Activated CD4-positive, alpha-beta T cell treated with anti-CD3 and anti-CD28 coated beads for 24 hours (primary cell): ENCODE results near the gene SLC35F3.

Source experiments
- DNase-seq, 2 donors: peaks; one replicate each; pipeline ENCODE4 v3.0.0-alpha.2; 2020; ENCODE audit warnings: low read depth in 2 of 2

The SLC35F3 gene

GRCh38 chr1:233912447-233912846 lies 8.0 kb downstream of the SLC35F3 start:
- DNase-seq = no peak

DNA sequence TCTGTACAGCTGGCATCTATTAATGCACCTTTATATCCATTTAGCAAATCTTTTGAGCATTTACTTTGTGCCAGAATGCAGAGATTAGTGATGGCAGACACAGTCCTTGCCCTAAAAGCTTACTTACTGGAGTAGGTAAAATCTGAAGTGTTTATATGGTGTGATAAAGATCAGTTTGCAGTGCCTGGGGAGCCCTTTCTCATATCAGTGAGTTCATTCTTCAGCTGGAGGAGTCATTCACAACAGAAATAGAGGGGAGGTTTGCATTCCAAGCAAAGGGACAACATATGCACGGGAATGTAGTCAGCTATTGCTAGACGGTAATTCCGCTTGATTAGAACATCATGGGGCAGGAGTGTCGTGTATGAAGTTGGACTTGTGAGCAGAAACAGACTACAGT lies 8.4 kb downstream of the SLC35F3 start:
- no peak for DNase-seq

DNA sequence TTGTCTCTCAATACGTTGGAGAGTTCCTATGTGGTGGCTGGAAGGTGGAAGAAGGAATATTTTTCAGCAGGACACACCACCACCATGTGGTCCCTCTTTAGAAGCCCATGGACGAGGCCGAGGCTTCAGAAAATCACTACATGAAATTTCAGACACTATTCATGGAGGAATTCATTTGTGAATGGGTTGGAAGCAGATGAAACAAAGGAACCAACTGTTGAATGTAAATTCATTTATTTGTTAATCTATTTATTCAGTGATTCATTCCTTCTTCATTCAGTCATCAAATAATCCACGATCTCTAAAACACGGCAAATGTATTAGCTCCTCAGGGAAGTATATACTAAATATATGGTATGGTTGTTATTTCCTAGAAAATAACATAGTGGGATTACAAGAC lies 12.2 kb downstream of the SLC35F3 start:
- no peak for DNase-seq

- no peak for DNase-seq
These were observed 15.3 kb downstream of the SLC35F3 start for GRCh38 chr1:233919786-233920185.

DNA sequence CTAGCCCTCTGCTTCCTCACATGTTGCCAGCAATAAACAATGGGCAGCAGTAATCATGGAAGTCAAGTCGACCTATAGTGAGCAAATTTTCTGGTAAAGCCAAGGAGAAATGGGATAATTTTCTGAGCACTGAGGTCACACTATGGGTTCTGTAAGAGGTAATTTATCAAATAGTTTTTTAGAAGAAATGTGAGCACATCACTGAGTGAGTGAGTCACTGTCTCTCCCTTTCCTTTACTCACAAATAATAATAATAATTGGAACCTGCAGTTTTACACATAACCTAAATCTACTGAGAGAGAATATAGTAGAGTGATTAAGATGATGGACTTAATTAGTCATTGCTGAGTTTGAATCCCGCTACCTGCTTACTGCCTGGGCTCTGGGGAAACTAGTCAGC lies 23.6 kb downstream of the SLC35F3 start:
- no peak for DNase-seq

- DNase-seq = no peak
These were observed 28.9 kb downstream of the SLC35F3 start for GRCh38 chr1:233933339-233933738.

GRCh38 chr1:233935297-233935868 lies 30.9 kb downstream of the SLC35F3 start:
- DNase-seq = no peak

GRCh38 chr1:233936422-233936821 lies 31.9 kb downstream of the SLC35F3 start:
- DNase-seq = no peak

DNA sequence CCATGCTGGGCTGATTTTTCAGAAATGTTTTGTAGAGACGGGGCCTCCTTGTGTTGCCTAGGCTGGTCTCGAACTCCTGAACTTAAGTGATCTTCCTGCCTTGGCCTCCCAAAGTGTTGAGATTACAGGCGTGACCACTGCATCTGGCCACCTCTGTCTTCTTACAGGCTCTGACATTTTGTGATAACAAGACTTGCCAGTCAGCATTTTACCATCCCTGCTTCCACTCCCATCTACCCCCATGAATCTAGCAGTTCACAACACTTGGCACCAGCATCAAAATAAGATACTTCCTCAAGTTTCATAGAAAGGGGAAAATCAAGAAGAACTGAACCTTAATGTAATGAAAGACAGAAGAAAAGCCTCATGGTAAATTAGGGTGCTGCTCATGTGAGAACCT lies 32.4 kb downstream of the SLC35F3 start:
- DNase-seq = no peak

DNA sequence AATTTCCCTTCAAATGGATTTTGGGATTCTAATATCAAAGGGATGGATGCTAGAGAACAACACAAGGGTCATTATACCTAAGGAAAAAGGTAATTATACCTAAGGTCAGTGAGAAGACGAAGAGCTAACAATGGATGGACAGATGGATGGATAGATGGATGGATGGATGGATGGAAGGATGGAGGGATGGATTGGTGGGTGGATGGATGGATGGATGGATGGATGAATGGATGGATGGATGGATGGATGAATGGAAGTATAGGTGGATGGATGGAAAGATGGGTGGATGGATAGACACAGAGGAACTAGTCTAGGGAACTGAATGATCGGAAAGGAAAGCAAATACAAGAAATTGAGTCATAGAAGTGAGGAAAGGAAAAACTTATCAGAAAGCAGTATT lies 34.0 kb downstream of the SLC35F3 start:
- no peak for DNase-seq

DNA sequence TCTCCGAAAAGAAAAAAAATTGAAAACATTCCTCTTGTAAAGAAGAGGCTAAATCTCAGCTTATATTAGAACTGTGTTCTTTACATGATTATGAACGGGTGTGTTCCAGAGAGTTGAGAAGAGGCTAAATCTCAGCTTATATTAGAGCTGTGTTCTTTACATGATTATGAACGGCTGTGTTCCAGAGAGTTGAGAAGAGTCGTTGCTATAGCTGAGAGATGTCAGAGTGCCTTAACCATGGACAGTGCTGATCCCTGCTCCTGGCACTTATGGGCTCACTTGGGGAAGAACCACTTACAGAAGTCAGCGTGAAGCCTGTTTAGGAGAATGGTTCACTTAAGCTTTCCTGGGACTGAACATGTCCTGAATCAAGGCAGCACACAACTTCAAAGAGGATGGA lies 35.0 kb downstream of the SLC35F3 start:
- no peak for DNase-seq

DNA sequence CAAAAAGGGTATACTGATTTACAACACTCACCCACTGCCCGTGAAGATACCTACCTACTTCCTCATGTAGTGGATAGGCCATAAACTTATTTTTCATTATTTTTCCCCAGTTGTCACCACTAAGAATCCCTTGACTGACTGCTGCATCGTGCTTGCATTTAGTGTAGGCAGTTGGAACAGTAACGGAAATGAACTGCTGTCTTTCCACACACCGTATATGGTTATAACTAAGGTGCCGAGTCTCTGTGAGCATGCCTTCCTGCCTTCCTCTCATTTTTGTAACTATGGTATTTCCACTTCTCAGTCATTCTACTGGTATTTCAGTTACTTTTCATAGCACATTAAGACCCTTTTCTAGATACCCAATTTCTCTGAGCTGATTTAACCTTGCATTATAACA lies 36.4 kb downstream of the SLC35F3 start:
- no peak for DNase-seq

DNA sequence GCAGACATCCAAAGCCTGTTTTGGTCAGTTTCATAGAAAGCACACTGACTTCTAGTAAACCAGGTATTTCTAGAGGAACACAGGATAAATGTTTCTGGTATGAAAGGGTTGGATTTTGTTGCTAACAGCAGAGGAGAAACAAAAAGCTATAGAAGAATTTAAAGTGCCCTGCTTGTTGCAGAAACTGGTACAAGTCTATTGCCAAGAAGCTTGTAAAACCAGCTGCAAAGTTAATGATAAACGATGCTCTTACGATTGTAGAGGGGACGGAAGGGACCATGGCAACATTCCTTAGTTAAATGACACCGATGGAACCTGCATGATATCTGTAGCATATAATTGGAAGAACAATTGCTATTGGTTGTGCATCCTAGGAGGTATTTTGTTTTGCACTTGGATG lies 40.1 kb downstream of the SLC35F3 start:
- no peak for DNase-seq

GRCh38 chr1:233945573-233945972 lies 41.1 kb downstream of the SLC35F3 start:
- DNase-seq = no peak

- DNase-seq = no peak
These were observed 41.5 kb downstream of the SLC35F3 start for GRCh38 chr1:233945979-233946378.

- DNase-seq = no peak
These were observed 42.2 kb downstream of the SLC35F3 start for GRCh38 chr1:233946724-233947123.

GRCh38 chr1:233951804-233952203 lies 47.3 kb downstream of the SLC35F3 start:
- no peak for DNase-seq

DNA sequence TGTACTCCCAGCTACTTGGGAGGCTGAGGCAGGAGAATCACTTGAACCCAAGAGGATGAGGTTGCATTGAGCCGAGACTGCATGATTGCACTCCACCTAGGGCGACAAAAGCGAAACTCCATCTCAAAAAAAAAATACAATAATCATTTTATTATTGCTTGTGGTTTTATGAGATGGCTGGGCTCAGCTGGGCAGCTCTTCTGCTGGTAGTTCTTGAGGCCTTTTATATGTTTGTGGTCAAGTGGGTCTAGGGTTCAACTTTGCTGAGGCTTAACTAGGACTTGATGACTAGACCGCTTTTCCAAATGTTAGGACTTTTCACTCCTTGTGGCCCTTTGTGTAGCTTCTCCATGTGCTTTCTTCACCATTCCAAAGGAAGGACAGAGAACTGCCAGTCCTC lies 53.2 kb downstream of the SLC35F3 start:
- DNase-seq = no peak

DNA sequence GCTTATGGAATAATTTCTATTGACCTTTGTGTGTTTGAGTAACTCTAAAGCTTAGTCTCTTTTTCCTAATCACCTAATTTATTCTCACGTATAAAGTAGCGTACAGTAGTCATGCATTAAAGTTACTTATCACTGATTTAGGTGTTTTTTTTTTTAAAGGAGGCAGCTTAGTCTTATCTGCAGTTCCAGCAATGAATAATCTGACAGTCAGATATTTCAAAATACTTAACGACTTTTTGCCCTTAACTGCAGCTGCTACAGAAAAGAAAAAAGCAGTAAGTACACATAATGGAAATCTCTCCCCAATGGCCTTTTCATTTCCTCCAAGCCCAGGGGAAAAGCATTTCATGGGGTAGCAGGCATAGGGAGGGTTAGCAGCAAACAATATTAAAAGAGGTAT lies 54.6 kb downstream of the SLC35F3 start:
- no peak for DNase-seq

DNA sequence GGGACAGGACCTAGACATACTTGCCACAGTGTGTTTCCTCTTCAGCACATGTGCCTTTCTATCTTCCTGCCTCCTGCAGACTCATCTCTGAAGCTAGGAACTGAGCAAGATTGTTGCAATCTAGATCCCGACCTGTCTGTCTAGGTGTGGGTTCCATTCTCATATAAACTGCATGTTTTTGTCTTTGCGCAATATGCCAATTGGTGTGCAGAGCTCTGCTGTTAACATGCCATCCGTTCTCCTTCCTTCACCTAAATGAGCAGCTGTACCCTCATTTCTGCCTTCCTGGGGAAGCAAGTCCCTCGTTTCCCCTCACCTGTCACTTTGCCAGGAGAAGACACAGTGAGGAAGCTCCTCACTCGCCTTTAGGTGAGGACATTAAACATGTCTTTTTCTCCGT lies 55.5 kb downstream of the SLC35F3 start:
- no peak for DNase-seq

GRCh38 chr1:233960386-233960785 lies 55.9 kb downstream of the SLC35F3 start:
- DNase-seq = no peak

GRCh38 chr1:233962878-233963277 lies 58.4 kb downstream of the SLC35F3 start:
- DNase-seq = no peak

DNA sequence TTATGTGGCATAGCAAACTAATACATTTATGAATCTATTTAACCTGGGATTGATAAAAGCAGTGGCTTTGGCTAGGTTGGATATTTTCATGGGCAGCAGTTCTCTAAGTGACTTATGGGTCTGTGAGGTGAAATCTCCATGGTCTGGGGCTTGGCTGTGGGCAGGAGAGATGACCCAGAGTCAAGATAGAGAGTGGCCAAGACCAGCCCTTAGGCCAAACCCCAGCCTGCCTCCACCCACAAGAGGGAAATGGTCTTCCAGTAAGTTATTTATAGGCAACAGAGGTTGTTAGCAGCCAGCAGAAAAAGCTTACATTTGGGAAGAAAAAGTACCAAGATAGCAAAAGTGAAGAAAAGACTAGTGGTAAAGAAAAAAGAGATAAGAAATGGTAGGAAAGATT lies 61.4 kb downstream of the SLC35F3 start:
- no peak for DNase-seq

GRCh38 chr1:233971753-233972152 lies 67.3 kb downstream of the SLC35F3 start:
- DNase-seq = no peak

GRCh38 chr1:233972563-233972950 lies 68.1 kb downstream of the SLC35F3 start:
- DNase-seq = no peak
